K562 treated with DMSO at 1 percent for 12 hours (cell line): Measurements from ENCODE around the gene AFG1L. TPM values are rescaled to one million over a fixed set of nuclear protein-coding genes. Genes with fewer than 3 reads are reported as not detected.

Source experiments
- total RNA-seq: library from RNA; unstranded; fragments of 300-600 nt; gene quantifications from 2 replicates; pipeline ENCODE4 v1.2.3, GENCODE V29; 2022; ENCODE audit not compliant: insufficient read depth

Gene AFG1L
- total RNA-seq = 3.3 and 4.6 TPM in 2 replicates

GRCh38 chr6:108294727-108295625 is at the start of gene AFG1L:
AFG1L (plus strand) TSS chr6:108295054; CDS start chr6:108295080, 26 bp downstream.

GRCh38 chr6:108260809-108261569 is 33.9 kb upstream of the AFG1L start, which contains the start of gene SNX3:
SNX3 (minus strand) TSS chr6:108261040; CDS start chr6:108260921, 119 bp downstream.

DNA sequence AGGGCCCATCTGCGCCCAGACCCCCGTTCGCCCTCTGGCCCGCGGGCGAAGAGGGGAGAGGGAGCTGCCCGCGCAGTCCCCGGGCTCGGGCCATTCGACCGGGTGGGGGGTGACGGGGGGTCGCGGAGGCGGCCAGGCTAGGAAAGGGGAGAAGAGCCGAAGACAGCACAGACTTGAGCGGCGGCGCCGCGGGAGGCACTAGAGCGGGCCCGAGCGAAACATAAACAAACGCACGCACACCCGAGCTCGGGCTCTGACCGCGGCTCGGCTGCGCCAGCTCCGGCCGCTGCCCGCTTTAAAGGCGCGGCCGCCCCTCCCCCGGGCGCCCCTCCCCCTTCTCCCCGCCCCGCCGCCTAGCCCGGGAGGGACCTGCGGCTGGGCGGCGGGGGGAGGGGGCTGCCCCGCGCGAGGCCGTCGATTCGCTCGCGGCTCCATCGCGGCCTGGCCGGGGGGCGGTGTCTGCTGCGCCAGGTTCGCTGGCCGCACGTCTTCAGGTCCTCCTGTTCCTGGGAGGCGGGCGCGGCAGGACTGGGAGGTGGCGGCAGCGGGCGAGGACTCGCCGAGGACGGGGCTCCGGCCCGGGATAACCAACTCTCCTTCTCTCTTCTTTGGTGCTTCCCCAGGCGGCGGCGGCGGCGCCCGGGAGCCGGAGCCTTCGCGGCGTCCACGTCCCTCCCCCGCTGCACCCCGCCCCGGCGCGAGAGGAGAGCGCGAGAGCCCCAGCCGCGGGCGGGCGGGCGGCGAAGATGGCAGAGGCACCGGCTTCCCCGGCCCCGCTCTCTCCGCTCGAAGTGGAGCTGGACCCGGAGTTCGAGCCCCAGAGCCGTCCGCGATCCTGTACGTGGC is 265.8 kb downstream of the AFG1L start, which contains the start of gene FOXO3:
Gene FOXO3 (plus strand): TSS at position 455 of the 846 bp plus-strand sequence. CDS start 292 bp downstream, at position 747.

Other genes starting within 250 kb of the AFG1L start
- gene OSTM1, start 220.3 kb upstream of the AFG1L start, total RNA-seq = 19.0 and 43.5 TPM in 2 replicates
- not detected in 2 replicates for gene NR2E1, start 129.0 kb upstream of the AFG1L start, total RNA-seq
- gene SNX3, start 34.0 kb upstream of the AFG1L start, total RNA-seq = 135 and 192 TPM in 2 replicates